HepG2 (cell line): ENCODE data around the gene KCNAB1.

Experiments used
- ARNTL ChIP-seq: sonication (generic); formaldehyde crosslinking; IDR thresholded peaks from 2 replicates; pipeline ENCODE4 v1.4.0; 2020; ENCODE audit warnings: mild to moderate bottlenecking, missing genetic modification reagents
- CEBPG ChIP-seq: IDR thresholded peaks from 2 replicates; pipeline ENCODE4 v1.6.1; 2016
- CREB1 ChIP-seq, 2 experiments: fragments of 450-650 bp in 1 of 2; IDR thresholded peaks; 2 replicates each; pipeline ENCODE4 v1.6.1; 2016 to 2017; ENCODE audit warnings: control low read depth in 1 of 2, mild to moderate bottlenecking in 1 of 2, missing compliant biosample characterization in 1 of 2, missing genetic modification characterization in 1 of 2
- CTCF ChIP-seq: sonication (generic); formaldehyde crosslinking; IDR thresholded peaks from 2 replicates; pipeline ENCODE4 v1.5.0; 2020; ENCODE audit warnings: mild to moderate bottlenecking, missing genetic modification reagents, moderate library complexity
- GABPA ChIP-seq, 2 experiments: IDR thresholded peaks; 2 replicates each; pipeline ENCODE4 v1.6.1; 2011 to 2016; ENCODE audit warnings: low read depth in 2 of 2, low read length in 1 of 2, missing biosample characterization in 1 of 2, missing genetic modification characterization in 1 of 2
- HMG20A ChIP-seq: IDR thresholded peaks from 2 replicates; pipeline ENCODE4 v1.6.1; 2016; ENCODE audit warnings: borderline replicate concordance
- PAF1 ChIP-seq: IDR thresholded peaks from 2 replicates; pipeline ENCODE4 v1.6.1; 2016; ENCODE audit warnings: missing genetic modification reagents, missing compliant biosample characterization
- POLR2A ChIP-seq, 2 experiments: IDR thresholded peaks; 2 replicates each; pipeline ENCODE4 v1.6.1; 2011; ENCODE audit warnings: low read depth in 2 of 2, low read length in 2 of 2, mild to moderate bottlenecking in 1 of 2, moderate library complexity in 1 of 2; ENCODE audit not compliant: insufficient read depth in 1 of 2
- SALL2 ChIP-seq: sonication (generic); formaldehyde crosslinking; IDR thresholded peaks from 2 replicates; pipeline ENCODE4 v1.8.1; 2023; ENCODE audit warnings: mild to moderate bottlenecking, missing genetic modification reagents, inconsistent platforms
- SIN3A ChIP-seq: IDR thresholded peaks from 2 replicates; pipeline ENCODE4 v1.6.1; 2011; ENCODE audit warnings: low read depth, mild to moderate bottlenecking, control low read depth, low read length, borderline replicate concordance
- SP1 ChIP-seq, 2 experiments: fragments of 450-650 bp in 1 of 2; sonication (generic) in 1 of 2; formaldehyde crosslinking in 1 of 2; IDR thresholded peaks; 2 replicates each; pipeline versions ENCODE4 v1.4.0 to v1.6.1; 2016 to 2020; ENCODE audit warnings: missing genetic modification reagents in 1 of 2
- ZNF451 ChIP-seq: sonication (generic); formaldehyde crosslinking; IDR thresholded peaks from 2 replicates; pipeline ENCODE4 v1.5.0; 2020; ENCODE audit warnings: mild to moderate bottlenecking, missing genetic modification reagents
- ZNF773 ChIP-seq: sonication (generic); formaldehyde crosslinking; IDR thresholded peaks from 2 replicates; pipeline ENCODE4 v1.4.0; 2020; ENCODE audit warnings: missing genetic modification reagents, borderline replicate concordance

- TF ChIP-seq ZNF773 (CRISPR knock-in tag) (no peak), SALL2 (no peak), POLR2A (IDR thresholded peaks at IDR 0.05; ENCODE audit: insufficient read depth in 1 of 2, low read depth in 2 of 2, low read length in 2 of 2) (no peak), CREB1 (IDR thresholded peaks at IDR 0.05) (no peak), CREB1 (CRISPR knock-in tag; IDR thresholded peaks at IDR 0.05) (no peak), ZNF451 (CRISPR knock-in tag) (no peak), CTCF (CRISPR knock-in tag) (no peak), HMG20A (CRISPR knock-in tag) (no peak), SP1 (IDR thresholded peaks at IDR 0.05) (no peak), SP1 (CRISPR knock-in tag; IDR thresholded peaks at IDR 0.05) (no peak), CEBPG (CRISPR knock-in tag) (no peak), ARNTL (no peak), GABPA (IDR thresholded peaks at IDR 0.05; ENCODE audit: low read depth, low read length) (no peak), GABPA (CRISPR knock-in tag; IDR thresholded peaks at IDR 0.05; ENCODE audit: low read depth) (no peak), SIN3A (no peak), PAF1 (no peak)
These were observed 110.0 kb downstream of the KCNAB1 start for GRCh38 chr3:156230278-156230900.
